HepG2 (cell line): ENCODE data around the gene WDR87. TPM values are rescaled to one million over a fixed set of nuclear protein-coding genes. Genes with fewer than 3 reads are reported as not detected.
A peak's percentile ranks its signal among the peaks of the same experiment; 100 is the strongest.

Source experiments
- ESRRA ChIP-seq: sonication (generic); formaldehyde crosslinking; IDR thresholded peaks from 2 replicates; pipeline ENCODE4 v1.5.1; 2020; ENCODE audit warnings: mild to moderate bottlenecking, low read depth, missing genetic modification reagents
- HMGA1 ChIP-seq: sonication (generic); formaldehyde crosslinking; conservative IDR thresholded peaks from 2 replicates; pipeline ENCODE4 v1.4.0; 2020; ENCODE audit warnings: missing genetic modification reagents
- ISL2 ChIP-seq: sonication (generic); formaldehyde crosslinking; IDR thresholded peaks from 2 replicates; pipeline ENCODE4 v1.5.0; 2020; ENCODE audit warnings: missing genetic modification reagents
- KDM5B ChIP-seq: sonication (generic); formaldehyde crosslinking; IDR thresholded peaks from 2 replicates; pipeline ENCODE4 v1.4.0; 2020; ENCODE audit warnings: missing genetic modification reagents, mild to moderate bottlenecking, borderline replicate concordance
- KLF11 ChIP-seq: IDR thresholded peaks from 2 replicates; pipeline ENCODE4 v1.6.1; 2016; ENCODE audit warnings: missing compliant biosample characterization
- NCOA5 ChIP-seq: sonication (generic); formaldehyde crosslinking; IDR thresholded peaks from 2 replicates; pipeline ENCODE4 v1.4.0; 2020; ENCODE audit warnings: missing genetic modification reagents
- PREB ChIP-seq: sonication (generic); formaldehyde crosslinking; IDR thresholded peaks from 2 replicates; pipeline ENCODE4 v1.4.0; 2020; ENCODE audit warnings: missing genetic modification reagents
- RORA ChIP-seq: sonication (generic); formaldehyde crosslinking; IDR thresholded peaks from 2 replicates; pipeline ENCODE4 v1.5.0; 2020; ENCODE audit warnings: mild to moderate bottlenecking, missing genetic modification reagents, moderate library complexity
- SOX5 ChIP-seq: IDR thresholded peaks from 2 replicates; pipeline ENCODE4 v1.6.1; 2016; ENCODE audit warnings: borderline replicate concordance
- ZBTB39 ChIP-seq: sonication (generic); formaldehyde crosslinking; IDR thresholded peaks from 2 replicates; pipeline ENCODE4 v1.5.0; 2020; ENCODE audit warnings: missing genetic modification reagents
- ZNF10 ChIP-seq: sonication (generic); formaldehyde crosslinking; IDR thresholded peaks from 2 replicates; pipeline ENCODE4 v1.4.0; 2020; ENCODE audit warnings: mild to moderate bottlenecking, low read depth, missing genetic modification reagents, borderline replicate concordance
- ZNF280B ChIP-seq: sonication (generic); formaldehyde crosslinking; IDR thresholded peaks from 2 replicates; pipeline ENCODE4 v1.5.0; 2020; ENCODE audit warnings: missing genetic modification reagents, mild to moderate bottlenecking, borderline replicate concordance
- ZNF441 ChIP-seq: sonication (generic); formaldehyde crosslinking; IDR thresholded peaks from 2 replicates; pipeline ENCODE4 v1.7.0; 2021; ENCODE audit warnings: missing genetic modification reagents, borderline replicate concordance
- ZNF619 ChIP-seq: sonication (generic); formaldehyde crosslinking; IDR thresholded peaks from 2 replicates; pipeline ENCODE4 v1.4.0; 2020; ENCODE audit warnings: mild to moderate bottlenecking, missing genetic modification reagents
- ZNF670 ChIP-seq: sonication (generic); formaldehyde crosslinking; IDR thresholded peaks from 2 replicates; pipeline ENCODE4 v1.8.0; 2022; ENCODE audit warnings: mild to moderate bottlenecking, missing genetic modification reagents, borderline replicate concordance
- polyA plus RNA-seq, 8 experiments: library from polyadenylated mRNA; depleted of rRNA in 3 of 8; stranded (reverse) in 7 of 8; unstranded in 1 of 8; fragments of >200 nt; fragmentation: Illumina TruSeq in 4 of 8; extraction: Trizol in 4 of 8; gene quantifications; 2 replicates each; pipeline versions ENCODE4 v1.2.1 to v1.2.3, GENCODE V29; 2011 to 2016; ENCODE audit warnings: low read depth in 4 of 8, missing spikeins in 1 of 8, mixed read lengths in 1 of 8; ENCODE audit not compliant: insufficient read depth in 1 of 8
- total RNA-seq, 5 experiments: library from RNA; depleted of rRNA; stranded (reverse); fragments of >200 nt; fragmentation: Illumina TruSeq; extraction: Trizol; gene quantifications; 2 replicates each; pipeline ENCODE4 v1.2.3, GENCODE V29; 2016; ENCODE audit warnings: low read depth in 1 of 5
- TF ChIP-seq, protein P1 (sequence below): sonication (generic); formaldehyde crosslinking; IDR thresholded peaks from 2 replicates; pipeline ENCODE4 v1.4.0; 2020; ENCODE audit warnings: missing genetic modification reagents, borderline replicate concordance
- TF ChIP-seq, protein P2 (sequence below): sonication (generic); formaldehyde crosslinking; IDR thresholded peaks from 2 replicates; pipeline ENCODE4 v1.4.0; 2020; ENCODE audit warnings: low read depth, missing genetic modification reagents
- TF ChIP-seq, protein P3 (sequence below): sonication (generic); formaldehyde crosslinking; IDR thresholded peaks from 2 replicates; pipeline ENCODE4 v1.5.1; 2020; ENCODE audit warnings: missing genetic modification reagents, mild to moderate bottlenecking, borderline replicate concordance

Gene WDR87
- total and polyA plus RNA-seq, 2 of the 13 experiments (the other 11 are each of a cell fraction or from before 2014, with no cell fraction given) = not detected

GRCh38 chr19:37874784-37875183 lies 31.6 kb downstream of the WDR87 start (continued):
- TF ChIP-seq ZNF619 (CRISPR knock-in tag) (no peak), HMGA1 (CRISPR knock-in tag) (no peak), SOX5 (CRISPR knock-in tag) (peak; percentile 65), ZNF670 (CRISPR knock-in tag) (no peak), RORA (CRISPR knock-in tag) (no peak), KLF11 (CRISPR knock-in tag) (no peak), ZNF280B (CRISPR knock-in tag) (no peak), NCOA5 (no peak), ZNF441 (CRISPR knock-in tag) (peak; percentile 67; the same call in 1 of the 2 replicates), ZNF10 (CRISPR knock-in tag) (no peak), PREB (CRISPR knock-in tag) (no peak), ESRRA (CRISPR knock-in tag) (no peak), ISL2 (CRISPR knock-in tag) (peak; percentile 21; the same call in 1 of the 2 replicates), KDM5B (CRISPR knock-in tag) (no peak), ZBTB39 (CRISPR knock-in tag) (no peak)
- TF ChIP-seq, protein P1, sequence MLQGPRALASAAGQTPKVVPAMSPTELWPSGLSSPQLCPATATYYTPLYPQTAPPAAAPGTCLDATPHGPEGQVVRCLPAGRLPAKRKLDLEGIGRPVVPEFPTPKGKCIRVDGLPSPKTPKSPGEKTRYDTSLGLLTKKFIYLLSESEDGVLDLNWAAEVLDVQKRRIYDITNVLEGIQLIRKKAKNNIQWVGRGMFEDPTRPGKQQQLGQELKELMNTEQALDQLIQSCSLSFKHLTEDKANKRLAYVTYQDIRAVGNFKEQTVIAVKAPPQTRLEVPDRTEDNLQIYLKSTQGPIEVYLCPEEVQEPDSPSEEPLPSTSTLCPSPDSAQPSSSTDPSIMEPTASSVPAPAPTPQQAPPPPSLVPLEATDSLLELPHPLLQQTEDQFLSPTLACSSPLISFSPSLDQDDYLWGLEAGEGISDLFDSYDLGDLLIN = no peak
- TF ChIP-seq, protein P2, sequence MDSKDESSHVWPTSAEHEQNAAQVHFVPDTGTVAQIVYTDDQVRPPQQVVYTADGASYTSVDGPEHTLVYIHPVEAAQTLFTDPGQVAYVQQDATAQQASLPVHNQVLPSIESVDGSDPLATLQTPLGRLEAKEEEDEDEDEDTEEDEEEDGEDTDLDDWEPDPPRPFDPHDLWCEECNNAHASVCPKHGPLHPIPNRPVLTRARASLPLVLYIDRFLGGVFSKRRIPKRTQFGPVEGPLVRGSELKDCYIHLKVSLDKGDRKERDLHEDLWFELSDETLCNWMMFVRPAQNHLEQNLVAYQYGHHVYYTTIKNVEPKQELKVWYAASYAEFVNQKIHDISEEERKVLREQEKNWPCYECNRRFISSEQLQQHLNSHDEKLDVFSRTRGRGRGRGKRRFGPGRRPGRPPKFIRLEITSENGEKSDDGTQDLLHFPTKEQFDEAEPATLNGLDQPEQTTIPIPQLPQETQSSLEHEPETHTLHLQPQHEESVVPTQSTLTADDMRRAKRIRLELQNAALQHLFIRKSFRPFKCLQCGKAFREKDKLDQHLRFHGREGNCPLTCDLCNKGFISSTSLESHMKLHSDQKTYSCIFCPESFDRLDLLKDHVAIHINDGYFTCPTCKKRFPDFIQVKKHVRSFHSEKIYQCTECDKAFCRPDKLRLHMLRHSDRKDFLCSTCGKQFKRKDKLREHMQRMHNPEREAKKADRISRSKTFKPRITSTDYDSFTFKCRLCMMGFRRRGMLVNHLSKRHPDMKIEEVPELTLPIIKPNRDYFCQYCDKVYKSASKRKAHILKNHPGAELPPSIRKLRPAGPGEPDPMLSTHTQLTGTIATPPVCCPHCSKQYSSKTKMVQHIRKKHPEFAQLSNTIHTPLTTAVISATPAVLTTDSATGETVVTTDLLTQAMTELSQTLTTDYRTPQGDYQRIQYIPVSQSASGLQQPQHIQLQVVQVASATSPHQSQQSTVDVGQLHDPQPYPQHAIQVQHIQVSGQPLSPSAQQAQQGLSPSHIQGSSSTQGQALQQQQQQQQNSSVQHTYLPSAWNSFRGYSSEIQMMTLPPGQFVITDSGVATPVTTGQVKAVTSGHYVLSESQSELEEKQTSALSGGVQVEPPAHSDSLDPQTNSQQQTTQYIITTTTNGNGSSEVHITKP (CRISPR knock-in tag) = 0 out of 2 replicates have a peak, but pooled peaks have one; percentile 41
- TF ChIP-seq, protein P3, sequence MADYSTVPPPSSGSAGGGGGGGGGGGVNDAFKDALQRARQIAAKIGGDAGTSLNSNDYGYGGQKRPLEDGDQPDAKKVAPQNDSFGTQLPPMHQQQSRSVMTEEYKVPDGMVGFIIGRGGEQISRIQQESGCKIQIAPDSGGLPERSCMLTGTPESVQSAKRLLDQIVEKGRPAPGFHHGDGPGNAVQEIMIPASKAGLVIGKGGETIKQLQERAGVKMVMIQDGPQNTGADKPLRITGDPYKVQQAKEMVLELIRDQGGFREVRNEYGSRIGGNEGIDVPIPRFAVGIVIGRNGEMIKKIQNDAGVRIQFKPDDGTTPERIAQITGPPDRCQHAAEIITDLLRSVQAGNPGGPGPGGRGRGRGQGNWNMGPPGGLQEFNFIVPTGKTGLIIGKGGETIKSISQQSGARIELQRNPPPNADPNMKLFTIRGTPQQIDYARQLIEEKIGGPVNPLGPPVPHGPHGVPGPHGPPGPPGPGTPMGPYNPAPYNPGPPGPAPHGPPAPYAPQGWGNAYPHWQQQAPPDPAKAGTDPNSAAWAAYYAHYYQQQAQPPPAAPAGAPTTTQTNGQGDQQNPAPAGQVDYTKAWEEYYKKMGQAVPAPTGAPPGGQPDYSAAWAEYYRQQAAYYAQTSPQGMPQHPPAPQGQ (CRISPR knock-in tag) = no peak
